AG04450 (cell line): ENCODE data around the gene AMBRA1. TPM values are rescaled to one million over a fixed set of nuclear protein-coding genes. Genes with fewer than 3 reads are reported as not detected.

Experiments
- CTCF ChIA-PET: fragments of 300-600, 350-600 bp; formaldehyde crosslinking; extraction: SDS; loops from one replicate; lab custom pipeline; 2022; ENCODE audit warnings: antibody characterized with exemption, inconsistent platforms; lab: Charles Lee
- POLR2A ChIA-PET: fragments of 350-600 bp; formaldehyde crosslinking; extraction: SDS; loops from one replicate; lab custom pipeline; 2021; ENCODE audit warnings: antibody characterized with exemption, inconsistent platforms; lab: Yijun Ruan, JAX
- DNase-seq: peaks from one replicate; pipeline ENCODE4 v3.0.0-alpha.2; 2011; ENCODE audit warnings: low read depth, low spot score
- H3K27ac ChIP-seq: one replicate; pipeline ENCODE4 v1.5.1; 2012; ENCODE audit warnings: low read depth, low read length, control low read depth
- H3K27me3 ChIP-seq: one replicate; pipeline ENCODE4 v1.6.0; 2012; ENCODE audit warnings: low read length; ENCODE audit not compliant: control insufficient read depth, insufficient read depth
- H3K4me3 ChIP-seq: 2 replicates; pipeline ENCODE4 v1.5.1; 2011; ENCODE audit warnings: mild to moderate bottlenecking, low read depth, low read length, control low read depth
- H3K9me3 ChIP-seq: 2 replicates; pipeline ENCODE4 v1.5.1; 2012; ENCODE audit warnings: low read length; ENCODE audit not compliant: control insufficient read depth, insufficient read depth
- CTCF ChIP-seq: IDR thresholded peaks from 2 replicates; pipeline ENCODE4 v1.5.1; 2011; ENCODE audit warnings: low read depth, low read length, control low read depth, inconsistent platforms
- polyA plus RNA-seq: library from polyadenylated mRNA; depleted of rRNA; stranded (reverse); fragments of >200 nt; gene quantifications from 2 replicates; pipeline ENCODE4 v1.2.3, GENCODE V29; 2011

Gene AMBRA1
- polyA plus RNA-seq, 1 experiment = 12.8 TPM

DNA sequence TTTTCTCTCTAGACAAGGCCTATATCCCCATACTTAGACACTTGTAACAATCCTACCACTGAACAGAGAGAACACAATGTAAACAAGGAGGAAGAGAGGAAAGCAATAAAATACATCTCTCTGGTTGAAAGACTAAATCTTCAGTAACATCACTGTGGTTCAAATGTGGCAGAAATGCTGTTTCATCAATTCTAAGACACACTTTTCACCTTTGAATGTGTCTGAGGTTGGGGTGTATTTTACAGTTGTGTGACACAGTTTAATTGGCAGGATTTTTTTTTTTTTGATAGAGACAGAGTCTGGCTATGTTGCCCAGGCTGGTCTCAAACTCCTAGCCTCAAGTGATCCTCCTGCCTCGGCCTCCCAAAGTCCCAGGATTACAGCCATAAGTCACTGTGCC, 79.5 kb downstream of the AMBRA1 start:
- DNase-seq = no peak
- Histone ChIP-seq H3K27ac (no peak overlapping the region), H3K4me3 (no peak overlapping the region), H3K27me3 (no peaks in the 10 kb centered on the region), H3K9me3 (no peaks in the 10 kb centered on the region)
- no peak for TF ChIP-seq CTCF
- ChIA-PET POLR2A (no interaction called here), CTCF (interaction anchor here (1.1 to 1.3 kb wide), 3 partner anchors 24 kb away, joined by 4 to 5 read pairs (median 4); no protein-coding TSS in a partner anchor)

DNA sequence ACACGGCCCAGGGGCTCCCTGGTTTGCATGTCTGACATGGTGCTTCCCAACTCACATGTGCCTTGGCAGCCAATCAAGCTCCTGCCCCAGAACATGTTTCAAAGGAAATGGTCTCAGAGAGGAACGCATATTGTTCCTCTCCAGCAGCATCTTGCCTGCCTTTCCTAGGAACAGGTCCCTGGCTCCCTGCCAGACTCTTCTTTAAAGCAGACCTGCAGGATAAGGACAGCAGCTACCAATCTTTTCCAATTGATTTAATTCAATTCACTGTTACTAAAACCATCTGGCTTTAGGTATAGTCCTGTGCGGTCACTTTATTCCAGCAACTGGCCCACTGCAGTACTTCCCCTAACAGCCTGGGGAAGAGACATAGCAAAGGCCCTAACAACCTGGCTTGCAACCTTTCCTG, 79.9 kb downstream of the AMBRA1 start:
- Histone ChIP-seq H3K27me3 (no peaks in the 10 kb centered on the region), H3K27ac (no peak overlapping the region), H3K9me3 (no peaks in the 10 kb centered on the region), H3K4me3 (no peak overlapping the region)
- CTCF ChIA-PET = interaction anchor here (0.6 to 1.3 kb wide), 5 partner anchors 15 to 125 kb away, joined by 3 to 7 read pairs (median 5); no protein-coding TSS in a partner anchor
- peak; percentile 39 for DNase-seq
- TF ChIP-seq CTCF = no peak
- POLR2A ChIA-PET = interaction anchor here (0.6 kb wide), 1 partner anchor 20 kb away, joined by 3 read pairs; no protein-coding TSS in a partner anchor

DNA sequence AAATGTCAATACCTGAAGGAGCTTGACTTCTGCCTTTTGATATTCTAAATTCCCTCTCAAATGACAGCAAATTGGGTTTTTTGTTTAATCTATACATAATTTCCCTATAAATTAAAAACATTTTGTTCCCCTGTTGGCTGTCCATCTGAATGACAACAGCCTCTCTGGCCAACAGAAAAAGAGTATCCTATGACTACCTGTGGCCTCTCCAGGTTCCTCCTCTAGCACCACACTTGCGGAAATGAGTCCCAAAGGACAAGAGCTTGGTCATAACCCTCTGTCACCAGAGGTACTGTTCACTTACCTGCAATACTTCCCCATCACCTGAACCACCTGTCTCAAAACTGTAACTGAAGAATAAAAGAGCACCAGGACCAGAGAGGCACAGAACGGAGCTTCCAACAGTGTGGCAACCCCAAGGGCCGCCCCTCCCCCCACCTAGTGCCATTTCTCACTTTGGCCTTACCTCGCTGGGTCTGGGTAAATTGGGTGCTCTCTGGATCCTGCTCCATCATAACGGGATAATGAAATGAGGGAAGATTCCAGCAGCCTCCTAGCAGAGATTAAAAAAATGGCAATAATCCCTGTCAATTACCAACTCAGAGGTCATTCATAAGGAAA, 81.5 kb downstream of the AMBRA1 start:
- no peaks in the 10 kb centered on the region for H3K27me3 ChIP-seq
- no peaks in the 10 kb centered on the region for H3K9me3 ChIP-seq
- ChIA-PET CTCF (interaction anchor here (1.0 to 1.3 kb wide), 2 partner anchors 13 to 17 kb away, joined by 3 to 6 read pairs; no protein-coding TSS in a partner anchor), POLR2A (interaction anchor here (0.6 kb wide), 1 partner anchor 20 kb away, joined by 3 read pairs; no protein-coding TSS in a partner anchor)
- no peak for DNase-seq
- H3K27ac ChIP-seq = no peak overlapping the region
- H3K4me3 ChIP-seq = no peak overlapping the region
- no peak for TF ChIP-seq CTCF

DNA sequence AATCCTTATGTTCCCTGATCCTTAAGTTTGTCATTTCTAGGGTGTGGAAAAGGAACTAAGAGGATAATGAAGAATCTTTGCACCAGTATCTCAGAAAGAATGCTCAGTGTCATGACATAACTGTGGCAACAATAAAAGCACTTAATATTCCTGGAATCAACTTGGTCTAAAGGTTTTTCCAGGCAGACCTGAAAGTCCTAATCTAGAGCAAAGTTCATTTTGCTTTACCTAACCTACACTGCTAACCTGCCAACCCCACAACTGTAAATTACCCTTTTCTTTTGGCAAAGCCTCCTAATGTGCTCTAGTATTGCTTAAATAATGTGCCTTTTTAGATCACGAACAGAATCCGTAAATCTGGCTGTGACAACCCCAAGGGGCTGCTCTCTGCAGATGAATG, 82.5 kb downstream of the AMBRA1 start:
- POLR2A ChIA-PET = no interaction called here
- Histone ChIP-seq H3K27ac (no peak overlapping the region), H3K9me3 (no peaks in the 10 kb centered on the region), H3K27me3 (no peaks in the 10 kb centered on the region), H3K4me3 (no peak overlapping the region)
- no peak for DNase-seq
- TF ChIP-seq CTCF = no peak
- CTCF ChIA-PET = interaction anchor here (1.2 kb wide), 1 partner anchor 18 kb away, joined by 4 read pairs; no protein-coding TSS in a partner anchor

DNA sequence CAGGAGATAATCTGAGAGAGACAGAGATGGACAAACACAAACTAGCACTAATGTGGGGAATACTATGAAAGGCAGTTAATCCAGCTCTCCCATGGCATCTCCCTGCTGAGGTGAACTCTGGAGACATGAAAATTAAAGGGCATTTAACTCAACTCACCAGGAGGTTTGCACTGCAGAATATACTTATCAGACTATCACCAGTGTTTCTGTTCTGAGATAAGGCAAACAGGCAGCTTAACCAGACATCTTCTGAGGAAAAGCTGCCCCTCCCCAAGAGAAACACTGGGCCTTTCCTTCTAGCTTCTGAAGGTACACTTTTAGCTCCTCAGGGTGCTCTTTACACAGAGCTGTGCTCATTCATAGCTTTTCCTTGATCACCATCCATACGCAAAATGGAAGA, 85.5 kb downstream of the AMBRA1 start:
- Histone ChIP-seq H3K27me3 (no peaks in the 10 kb centered on the region), H3K27ac (no peak overlapping the region), H3K9me3 (no peaks in the 10 kb centered on the region), H3K4me3 (no peak overlapping the region)
- ChIA-PET CTCF (interaction anchor here (0.9 kb wide), 1 partner anchor 21 kb away, joined by 4 read pairs; no protein-coding TSS in a partner anchor), POLR2A (no interaction called here)
- DNase-seq = no peak
- TF ChIP-seq CTCF = no peak
